ENCODE data around the gene HIGD1C.
A peak's percentile ranks its signal among the peaks of the same experiment; 100 is the strongest.

HIGD1C gene

DNA sequence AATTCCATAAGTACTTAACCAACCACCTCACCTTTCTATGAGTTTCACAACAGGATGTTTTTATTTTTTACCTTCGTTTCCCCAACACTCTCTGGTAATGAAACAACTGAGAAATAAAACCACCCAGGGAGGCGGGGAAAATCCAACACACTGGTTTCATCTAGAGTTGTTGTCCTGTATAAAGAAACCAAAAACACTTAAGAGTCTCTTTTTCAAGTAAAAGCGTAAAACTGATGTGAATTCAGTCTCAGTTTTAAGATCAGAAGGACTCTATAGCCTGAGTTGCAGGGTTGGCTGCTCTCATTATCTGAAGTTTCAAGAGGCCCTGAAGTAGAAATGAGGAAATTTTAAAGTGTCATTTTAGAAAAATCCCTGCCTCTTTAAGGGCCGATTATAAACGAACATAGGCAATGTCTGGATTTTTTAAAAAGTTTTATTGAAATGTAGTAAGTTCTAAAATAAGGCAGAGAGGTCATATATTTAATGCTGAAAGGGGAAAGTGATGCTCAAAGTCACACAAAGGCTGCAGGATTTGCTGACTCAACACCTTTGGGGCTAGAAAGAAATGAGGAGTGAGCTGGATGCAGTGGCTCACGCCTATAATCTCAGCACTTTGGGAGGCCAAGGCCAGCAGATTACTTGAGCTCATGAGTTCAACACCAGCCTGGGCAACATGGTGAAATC is 27.2 kb downstream of the HIGD1C start:
- DNase-seq = no peak
- in situ Hi-C loops (cut with MboI; ENCODE audit: low pct_unique_long_range_greater_than_20kb, low sequenced_read_pairs) = no loop called here

DNA sequence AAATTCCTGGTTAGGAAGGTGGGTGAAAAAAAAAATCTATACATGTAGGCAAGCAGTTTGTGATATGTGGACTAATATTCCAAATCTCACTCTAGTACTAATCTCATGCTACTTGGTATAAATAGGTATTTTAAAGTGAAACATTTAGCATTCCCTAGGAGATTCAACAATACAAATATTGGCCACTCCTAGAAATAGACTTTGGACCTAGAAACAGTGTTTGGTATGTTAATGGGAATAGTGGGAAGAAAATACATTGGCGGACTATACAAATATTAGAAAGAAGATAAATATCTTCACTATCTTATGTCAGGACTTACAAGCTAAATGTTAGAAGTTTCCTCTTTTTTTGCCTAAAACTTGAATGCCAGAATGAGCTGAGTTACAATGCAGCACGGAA is 28.2 kb downstream of the HIGD1C start:
- no peak for DNase-seq
- in situ Hi-C loops (cut with MboI; ENCODE audit: low pct_unique_long_range_greater_than_20kb, low sequenced_read_pairs) = no loop called here

DNA sequence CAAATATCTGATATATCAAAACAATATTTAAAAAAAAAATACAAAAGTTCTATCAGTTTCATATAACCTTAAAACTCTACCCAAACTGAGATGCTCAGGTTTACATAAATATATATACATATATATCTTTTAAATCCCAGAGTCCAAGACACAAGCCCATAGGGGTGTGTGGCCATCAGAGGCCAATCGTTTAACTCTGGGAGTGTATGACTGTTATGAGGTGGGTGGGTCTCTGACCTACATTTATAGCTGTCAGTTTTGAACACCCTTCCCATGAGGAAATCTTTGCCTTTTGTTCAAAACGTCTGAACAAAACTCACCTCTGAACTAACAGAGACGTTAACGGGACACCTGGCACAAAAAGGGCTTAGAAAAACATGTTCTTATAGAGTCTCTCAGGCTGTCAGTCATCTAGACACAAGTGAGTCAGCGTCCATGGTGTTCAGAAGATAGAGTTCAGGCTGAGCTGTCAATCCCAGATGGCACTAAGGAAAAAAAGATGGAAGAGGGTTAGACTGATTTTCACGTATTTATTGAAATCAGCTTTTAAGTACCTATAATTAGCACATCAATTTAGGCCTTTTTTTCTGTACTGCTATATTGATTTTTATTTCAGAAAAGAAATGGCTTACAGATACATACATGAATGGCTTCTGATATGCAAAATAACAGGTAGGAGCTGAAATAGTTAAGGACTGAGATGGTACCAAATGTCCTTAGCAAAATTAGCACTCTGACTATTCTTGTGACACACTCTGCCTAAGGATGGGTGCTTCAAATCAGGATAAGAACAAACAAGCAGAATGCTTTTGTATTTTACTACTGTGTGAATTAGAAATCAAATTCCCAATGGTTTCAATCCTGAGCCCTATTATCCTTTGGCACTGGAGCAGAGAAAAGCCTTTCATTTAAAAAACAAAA is 29.2 kb downstream of the HIGD1C start:
- DNase-seq = no peak
- in situ Hi-C loops (cut with MboI; ENCODE audit: low pct_unique_long_range_greater_than_20kb, low sequenced_read_pairs) = no loop called here

DNA sequence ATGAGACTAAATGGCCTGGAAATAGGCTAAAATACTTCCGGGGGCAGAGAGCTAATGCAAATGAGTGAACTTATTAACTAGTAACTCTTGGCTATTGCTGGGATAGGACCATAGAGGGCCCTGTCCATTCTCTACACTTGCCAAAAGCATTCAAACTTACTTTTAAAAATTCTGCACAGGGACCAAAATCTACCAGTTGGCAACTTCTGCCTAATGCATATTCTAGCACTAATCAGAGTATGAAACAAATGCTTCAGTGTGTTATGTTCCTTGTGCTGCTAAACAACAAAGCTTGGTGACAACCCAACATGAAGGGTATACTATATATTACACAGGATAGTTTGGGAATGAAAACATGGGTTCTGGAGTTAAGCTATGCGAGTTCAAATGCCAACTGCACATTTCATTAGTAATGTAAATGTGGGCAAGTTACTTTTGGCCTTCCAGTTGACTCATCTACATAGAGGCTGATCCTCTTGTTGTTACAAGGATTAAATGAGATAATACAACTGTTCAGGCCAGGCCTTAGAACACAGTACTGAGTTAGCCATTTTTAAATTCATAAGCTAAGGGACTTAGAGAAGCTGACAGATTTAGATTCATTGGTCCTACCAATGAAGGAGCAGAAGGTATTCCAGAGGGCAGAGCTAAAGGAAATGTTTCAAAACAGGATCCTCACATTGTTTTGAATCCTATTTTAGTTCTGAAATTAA is 32.4 kb downstream of the HIGD1C start:
- in situ Hi-C loops (cut with MboI; ENCODE audit: low pct_unique_long_range_greater_than_20kb, low sequenced_read_pairs) = no loop called here
- no peak for DNase-seq

DNA sequence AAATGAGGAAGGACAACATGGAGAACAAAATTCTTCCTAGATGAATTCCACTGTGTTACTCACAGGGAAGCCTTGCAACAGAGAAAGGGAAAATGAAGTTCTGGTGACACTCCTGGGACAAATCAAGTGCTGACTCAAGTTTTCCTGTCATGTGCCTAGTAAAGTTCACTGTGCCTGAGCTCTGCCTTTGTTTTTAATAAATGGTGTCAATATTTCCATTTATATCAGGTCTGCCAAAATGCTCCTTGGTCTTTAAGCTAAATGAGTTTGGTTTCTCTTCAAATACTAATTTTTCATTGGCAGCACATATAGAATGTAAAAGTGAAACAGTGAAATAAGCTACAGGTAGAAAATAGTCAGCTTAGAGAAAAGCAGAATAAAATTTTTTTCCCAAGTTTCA is 33.0 kb downstream of the HIGD1C start:
- in situ Hi-C loops (cut with MboI; ENCODE audit: low pct_unique_long_range_greater_than_20kb, low sequenced_read_pairs) = no loop called here
- no peak for DNase-seq

DNA sequence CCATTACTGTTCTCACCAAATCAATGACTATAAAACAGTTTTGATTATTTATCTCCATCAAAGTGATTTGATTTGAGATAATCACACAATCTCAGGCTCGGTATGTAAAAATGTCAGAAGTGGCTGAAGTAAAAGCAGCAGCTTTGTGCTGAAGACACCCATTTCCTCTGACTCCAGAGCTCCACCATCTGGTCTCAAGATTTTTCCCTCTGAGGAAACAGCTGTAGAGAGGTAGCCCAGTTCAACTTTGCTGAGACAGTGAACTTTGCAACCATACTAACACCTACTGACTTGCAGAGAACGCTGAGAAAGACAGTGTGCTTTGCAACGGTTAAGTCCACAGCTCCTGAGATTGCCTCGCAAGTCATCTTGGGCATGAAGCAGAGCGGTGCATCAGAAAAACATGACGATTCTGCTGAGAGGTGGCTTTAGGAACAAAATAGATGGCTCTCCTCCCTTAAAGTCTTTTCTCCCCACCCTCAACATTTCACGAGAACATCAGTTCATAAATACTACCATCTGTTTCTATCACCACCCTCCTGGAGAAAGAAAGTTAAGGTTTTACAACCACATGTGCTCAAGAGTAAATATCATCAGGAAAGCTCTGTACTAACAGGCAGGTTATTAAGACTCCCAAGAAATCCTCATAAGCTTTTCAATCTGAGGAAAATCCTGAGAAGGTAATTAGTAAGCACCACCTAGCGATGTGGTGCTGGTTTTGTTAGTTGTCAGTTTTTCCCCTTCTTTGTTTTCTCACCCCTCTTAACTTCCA is 34.8 kb downstream of the HIGD1C start:
- peak; percentile 63 for DNase-seq
- in situ Hi-C loops (cut with MboI; ENCODE audit: low pct_unique_long_range_greater_than_20kb, low sequenced_read_pairs) = no loop called here

DNA sequence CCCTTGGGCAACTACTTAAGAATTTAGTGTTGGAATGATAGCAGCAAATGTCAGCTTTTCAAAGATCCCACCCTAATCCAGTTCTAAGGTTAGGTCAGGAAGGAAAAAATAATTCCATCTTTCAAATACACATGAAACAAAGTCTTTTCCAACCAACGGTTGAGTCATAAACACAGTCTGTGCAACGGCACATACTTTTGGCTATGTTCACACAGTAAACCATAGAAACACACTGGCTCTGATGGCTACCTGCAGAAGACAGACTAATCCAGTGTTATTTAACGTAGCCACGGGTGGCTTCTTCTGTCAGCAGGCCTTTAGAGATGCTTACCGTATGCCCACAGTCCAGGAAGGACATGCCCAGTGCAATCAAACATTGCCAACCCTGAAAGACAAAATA is 35.7 kb downstream of the HIGD1C start:
- in situ Hi-C loops (cut with MboI; ENCODE audit: low pct_unique_long_range_greater_than_20kb, low sequenced_read_pairs) = no loop called here
- no peak for DNase-seq

DNA sequence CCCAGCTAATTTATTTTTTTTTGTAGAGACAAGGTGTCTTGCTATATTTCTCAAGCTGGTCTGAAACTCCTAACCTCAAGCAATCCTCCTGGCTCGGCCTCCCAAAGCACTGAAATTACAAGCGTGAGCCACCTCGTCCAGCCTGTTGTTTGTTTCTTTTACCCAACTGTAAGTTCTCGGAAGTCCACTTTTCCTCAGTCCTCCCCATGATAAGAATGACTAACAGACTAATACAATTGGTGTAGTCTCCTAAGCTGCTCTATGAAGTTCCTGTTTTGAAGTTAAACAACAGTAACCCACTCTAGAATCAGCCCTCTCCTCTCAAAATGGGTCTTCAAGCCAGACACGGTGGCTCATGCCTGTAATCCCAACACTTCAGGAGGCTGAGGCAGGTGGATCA is 36.5 kb downstream of the HIGD1C start:
- in situ Hi-C loops (cut with MboI; ENCODE audit: low pct_unique_long_range_greater_than_20kb, low sequenced_read_pairs) = no loop called here

DNA sequence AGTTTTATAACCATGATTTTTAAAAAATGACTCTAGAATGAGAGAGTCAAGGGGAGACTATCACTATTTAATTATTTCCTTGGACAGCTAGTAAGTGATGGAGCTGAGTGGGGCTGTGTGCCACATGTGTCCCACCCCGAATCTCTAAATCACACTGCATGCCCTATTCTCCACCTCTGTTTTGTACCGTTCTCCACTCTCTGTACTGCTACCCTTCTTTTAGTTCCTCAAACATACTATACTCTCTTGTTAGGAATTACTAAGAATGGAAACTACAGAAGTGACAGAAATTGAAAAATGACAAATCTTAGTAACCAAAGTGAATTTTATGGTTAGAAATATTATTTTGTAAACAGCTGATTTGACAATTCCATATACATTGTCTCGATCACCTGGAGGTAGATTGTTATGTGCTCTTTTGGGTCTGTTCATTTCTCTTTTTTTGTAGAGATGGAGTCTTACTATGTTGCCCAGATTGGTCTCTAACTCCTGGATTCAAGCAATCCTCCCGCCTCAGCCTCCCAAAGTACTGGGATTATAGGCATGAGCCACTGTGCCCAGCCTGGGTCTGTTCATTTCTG is 37.9 kb downstream of the HIGD1C start:
- DNase-seq = no peak
- in situ Hi-C loops (cut with MboI; ENCODE audit: low pct_unique_long_range_greater_than_20kb, low sequenced_read_pairs) = no loop called here

More for the DNA sequence above, 36.5 kb downstream of the HIGD1C start:
- no peak for DNase-seq

DNA sequence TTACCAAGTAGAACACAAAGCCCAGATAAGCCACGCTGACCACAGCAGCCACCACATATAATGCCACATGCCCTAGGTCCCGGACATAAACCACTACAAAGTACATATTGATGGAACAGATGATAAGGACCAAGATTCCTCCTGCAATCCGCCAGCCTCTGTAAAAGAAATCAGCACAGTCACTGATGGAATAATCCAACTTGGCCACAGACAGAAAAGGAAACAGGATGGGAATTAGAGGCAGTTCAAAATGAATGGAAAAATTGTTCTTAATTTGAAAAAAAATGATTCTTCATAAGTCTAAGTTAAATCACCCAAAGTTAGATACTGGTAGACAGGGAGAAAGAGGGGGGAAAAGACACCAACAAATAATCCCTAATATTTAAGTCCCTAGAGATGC is 38.4 kb downstream of the HIGD1C start:
- DNase-seq = no peak
- in situ Hi-C loops (cut with MboI; ENCODE audit: low pct_unique_long_range_greater_than_20kb, low sequenced_read_pairs) = no loop called here

DNA sequence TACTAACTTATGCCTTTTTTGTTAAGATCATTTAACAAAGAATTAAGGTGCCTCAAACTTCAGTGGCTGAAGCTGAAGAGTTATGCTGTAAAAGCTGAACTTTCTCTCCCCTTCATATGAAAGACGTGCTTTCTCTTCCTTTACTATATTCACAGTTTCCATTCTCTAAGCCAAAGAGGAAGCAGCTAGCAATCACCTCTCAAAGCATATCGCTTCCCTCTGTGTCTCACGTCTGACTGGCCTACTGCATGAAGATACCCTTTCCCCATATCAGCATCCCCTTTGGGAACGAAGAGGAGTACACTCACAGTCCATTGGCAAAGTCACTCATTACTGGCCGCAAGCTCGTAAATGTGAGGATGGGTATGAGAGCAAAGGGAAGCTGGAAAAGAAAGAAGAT is 38.9 kb downstream of the HIGD1C start:
- in situ Hi-C loops (cut with MboI; ENCODE audit: low pct_unique_long_range_greater_than_20kb, low sequenced_read_pairs) = no loop called here
- DNase-seq = no peak

DNA sequence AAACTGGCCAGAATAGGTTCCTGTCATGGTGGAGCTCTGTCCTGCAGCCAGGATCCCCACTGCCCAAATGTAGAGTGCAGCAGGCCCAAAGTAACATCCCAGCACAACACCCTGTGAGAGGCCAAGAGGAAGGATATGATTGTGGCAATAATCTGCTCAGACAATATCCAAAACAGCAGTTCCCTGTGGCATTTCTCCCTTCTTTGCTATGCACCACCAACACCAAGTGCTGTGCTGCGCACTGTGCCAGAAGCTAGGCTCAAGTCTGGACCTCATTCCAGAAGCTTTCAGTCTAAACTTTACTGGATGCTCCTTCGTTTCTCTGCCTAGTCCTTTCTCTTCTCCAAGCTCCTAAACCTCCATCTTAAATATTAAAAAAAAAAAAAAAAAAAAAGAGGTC is 40.5 kb downstream of the HIGD1C start:
- in situ Hi-C loops (cut with MboI; ENCODE audit: low pct_unique_long_range_greater_than_20kb, low sequenced_read_pairs) = no loop called here
- DNase-seq = no peak

DNA sequence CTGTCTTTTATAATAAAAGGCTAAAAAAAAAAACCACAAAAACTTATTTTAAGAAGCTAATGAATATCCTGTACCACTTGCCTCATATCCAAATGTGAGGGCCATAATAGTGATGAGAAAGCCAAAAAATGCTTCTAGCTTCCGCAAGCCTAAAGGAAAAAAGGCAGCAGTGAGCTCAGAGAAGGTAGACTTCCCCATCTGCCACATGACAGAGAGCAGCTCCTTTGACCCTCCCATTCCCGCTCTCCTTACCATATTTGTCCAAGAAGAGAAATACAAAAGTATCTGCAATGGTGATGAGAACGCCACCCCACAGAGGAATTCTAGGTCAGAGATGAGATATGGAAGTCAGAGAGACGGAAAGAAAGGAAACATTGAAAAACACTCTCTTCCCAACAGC is 46.7 kb downstream of the HIGD1C start:
- in situ Hi-C loops (cut with MboI; ENCODE audit: low pct_unique_long_range_greater_than_20kb, low sequenced_read_pairs) = no loop called here
- no peak for DNase-seq

DNA sequence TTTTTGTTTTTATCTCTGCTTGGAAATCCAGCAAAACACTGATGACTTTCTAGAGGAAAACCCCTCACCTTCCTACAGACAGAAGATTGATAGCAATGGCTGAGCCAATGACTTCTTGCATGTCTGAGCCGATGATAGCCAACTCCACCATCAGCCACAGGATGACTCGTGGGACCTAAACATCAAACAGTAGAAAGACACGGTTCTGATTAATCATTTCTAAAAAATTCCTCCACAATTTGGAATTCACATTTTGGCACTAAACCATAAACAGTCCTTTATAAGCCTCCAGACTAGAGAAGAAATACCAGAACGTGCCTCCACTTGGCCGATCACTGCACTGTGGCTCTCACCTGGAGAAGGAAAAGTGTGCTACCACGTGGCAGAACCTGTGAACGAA is 47.9 kb downstream of the HIGD1C start:
- in situ Hi-C loops (cut with MboI; ENCODE audit: low pct_unique_long_range_greater_than_20kb, low sequenced_read_pairs) = no loop called here
- no peak for DNase-seq

DNA sequence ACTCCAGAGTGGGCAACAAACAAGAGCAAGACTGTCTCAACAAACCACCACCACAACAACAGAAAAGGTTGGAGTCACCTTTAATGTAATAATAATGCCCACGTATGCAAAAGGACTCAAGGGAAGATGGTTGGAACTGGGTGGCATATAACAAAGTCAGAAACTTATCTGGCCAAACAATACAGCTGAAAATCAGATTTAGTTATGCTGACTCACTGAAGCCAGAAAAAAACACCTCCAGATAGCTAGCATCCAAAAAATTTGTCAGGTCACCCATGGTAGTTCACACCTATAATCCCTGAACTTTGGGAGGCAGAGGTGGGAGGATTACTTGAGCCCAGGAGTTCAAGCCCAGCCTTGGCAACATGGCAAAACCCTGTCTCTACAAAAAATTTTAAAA is 49.5 kb downstream of the HIGD1C start:
- no peak for DNase-seq
- in situ Hi-C loops (cut with MboI; ENCODE audit: low pct_unique_long_range_greater_than_20kb, low sequenced_read_pairs) = no loop called here

DNA sequence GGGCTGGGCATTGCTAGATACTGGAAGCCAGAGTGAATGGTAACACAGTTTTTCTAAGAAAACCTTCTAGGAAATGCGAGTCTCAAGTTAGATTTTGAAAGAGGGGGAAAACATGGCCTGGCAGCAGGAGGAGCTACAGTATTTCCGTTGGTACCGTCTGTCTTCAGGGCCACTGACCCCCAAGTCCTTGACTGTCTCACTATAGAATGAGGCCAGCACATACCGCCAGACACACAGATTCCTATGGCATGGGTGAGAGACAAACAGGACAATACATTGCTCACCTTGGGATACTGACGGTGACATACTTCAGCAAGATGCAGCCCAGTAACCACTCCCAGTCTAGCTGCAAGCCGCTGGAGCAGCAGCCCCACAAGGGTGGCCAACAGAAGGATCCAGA is 52.2 kb downstream of the HIGD1C start:
- DNase-seq = no peak
- in situ Hi-C loops (cut with MboI; ENCODE audit: low pct_unique_long_range_greater_than_20kb, low sequenced_read_pairs) = no loop called here

DNA sequence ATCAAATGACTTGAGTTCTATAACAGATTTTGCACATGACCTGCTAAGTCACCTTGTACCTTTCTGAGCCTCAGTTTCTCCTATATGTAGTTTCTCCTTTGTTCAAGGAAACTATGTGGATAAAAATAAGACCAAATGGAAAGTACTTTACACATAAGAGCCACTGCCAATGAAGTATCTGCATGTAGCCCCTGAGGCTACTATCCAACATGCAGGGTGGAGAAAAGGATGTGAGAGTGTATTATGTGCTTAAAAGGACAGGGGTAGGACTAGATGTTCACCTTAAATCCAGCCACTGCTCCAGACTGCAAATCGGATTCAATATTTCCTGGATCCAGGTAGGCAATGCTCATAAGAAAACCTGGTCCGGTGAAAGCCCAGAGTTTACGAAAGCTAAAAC is 52.7 kb downstream of the HIGD1C start:
- in situ Hi-C loops (cut with MboI; ENCODE audit: low pct_unique_long_range_greater_than_20kb, low sequenced_read_pairs) = no loop called here
- DNase-seq = no peak

DNA sequence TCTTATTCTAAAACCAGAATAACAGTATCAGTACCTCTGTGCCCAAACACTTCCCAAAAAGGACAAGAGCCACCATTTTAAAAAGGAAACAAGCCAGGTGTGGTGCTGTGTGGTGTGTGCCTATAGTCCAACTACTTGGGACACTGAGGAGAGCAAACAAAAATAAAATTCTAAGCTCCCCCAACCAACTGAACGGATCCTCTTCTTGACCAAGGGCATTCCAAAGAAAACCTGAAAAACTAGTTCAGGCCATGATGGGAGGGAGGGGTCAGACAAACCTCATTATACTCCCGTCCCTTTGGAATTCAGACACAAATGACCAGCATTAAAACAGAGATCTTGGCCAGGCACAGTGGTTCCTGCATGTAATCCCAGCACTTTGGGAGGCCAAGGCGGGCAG is 53.3 kb downstream of the HIGD1C start:
- DNase-seq = no peak
- in situ Hi-C loops (cut with MboI; ENCODE audit: low pct_unique_long_range_greater_than_20kb, low sequenced_read_pairs) = no loop called here

Measured in KBM-7 (cell line).